HEK293 (cell line): ENCODE measurements around the gene ZFYVE28.

Experiments used
- BCL11A ChIP-seq: fragments of 450-650 bp; formaldehyde crosslinking; IDR thresholded peaks from 2 replicates; pipeline ENCODE4 v1.5.1; 2016; ENCODE audit warnings: low read depth, missing biosample characterization, missing genetic modification characterization
- CTCF ChIP-seq: fragments of 450-650 bp; formaldehyde crosslinking; IDR thresholded peaks from 2 replicates; pipeline ENCODE4 v1.5.1; 2016; ENCODE audit warnings: missing biosample characterization, missing genetic modification characterization

DNA sequence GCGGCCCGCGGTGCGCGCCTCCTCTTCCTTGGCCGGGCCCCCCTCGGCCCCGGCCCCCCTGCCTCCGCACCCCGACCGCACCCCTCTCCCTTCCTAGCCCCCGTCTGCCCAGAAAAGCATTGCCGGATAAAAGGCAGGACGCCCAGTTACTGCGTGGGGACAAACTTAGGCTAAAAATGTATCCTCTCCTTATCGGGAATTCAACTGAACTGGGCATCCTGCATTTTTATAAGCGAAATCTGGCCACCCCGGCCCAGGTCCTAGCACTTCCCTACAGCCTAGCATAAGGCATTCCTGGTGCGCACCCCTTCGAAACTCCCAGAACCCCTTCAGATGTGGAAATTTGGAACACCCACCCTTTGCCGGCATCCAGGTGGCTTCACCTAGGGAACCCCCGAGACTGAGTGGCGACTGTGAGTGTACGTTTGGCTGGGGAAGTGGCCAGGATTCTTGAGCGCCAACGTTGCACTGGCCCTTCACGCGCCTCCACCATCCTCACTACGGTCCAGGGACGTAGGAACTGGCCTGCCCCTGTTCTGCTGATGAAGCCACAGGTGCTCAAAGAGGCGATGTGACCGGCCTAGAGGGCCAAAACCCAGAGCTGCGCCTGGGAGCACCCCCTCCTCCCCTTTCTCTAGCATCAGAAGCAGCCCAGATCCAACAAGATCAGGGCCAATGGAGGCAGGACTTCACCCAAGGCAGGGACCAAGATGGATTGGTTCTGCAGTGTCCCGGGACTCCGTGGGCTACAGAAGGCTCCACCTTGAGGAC lies 44.7 kb upstream of the ZFYVE28 start:
- TF ChIP-seq BCL11A (tag by site-specific recombination) (no peak), CTCF (tag by site-specific recombination) (no peak)
